Activated CD4-positive, alpha-beta T cell treated with anti-CD3 and anti-CD28 coated beads, Interleukin-2, amount 50 U/mL, for 4 hours (primary cell): ENCODE results near the gene KIF3C.
"Not testable (repeated sequence)": the region's sequence is repeated elsewhere in the genome, so short reads cannot be mapped to it uniquely, and the experiment has no call there.

Experiments
- DNase-seq, 2 experiments: peaks; one replicate each; pipeline ENCODE4 v3.0.0-alpha.2; 2020

KIF3C gene

GRCh38 chr2:25913696-25913973 is 68.7 kb downstream of the KIF3C start:
- not testable (repeated sequence) for DNase-seq

GRCh38 chr2:25912851-25913695 is 69.2 kb downstream of the KIF3C start:
- DNase-seq: no peak

DNA sequence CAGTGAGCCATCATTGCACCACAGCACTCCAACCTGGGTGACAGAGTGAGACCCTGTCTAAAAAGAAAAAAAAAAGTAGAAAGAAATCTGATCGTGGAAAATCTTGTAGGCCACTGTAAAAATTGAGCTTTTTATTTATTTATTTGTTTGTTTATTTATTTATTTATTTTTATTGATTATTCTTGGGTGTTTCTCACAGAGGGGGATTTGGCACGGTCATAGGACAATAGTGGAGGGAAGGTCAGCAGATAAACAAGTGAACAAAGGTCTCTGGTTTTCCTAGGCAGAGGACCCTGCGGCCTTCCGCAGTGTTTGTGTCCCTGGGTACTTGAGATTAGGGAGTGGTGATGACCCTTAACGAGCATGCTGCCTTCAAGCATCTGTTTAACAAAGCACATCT is 72.7 kb downstream of the KIF3C start:
- DNase-seq: not testable (repeated sequence)

GRCh38 chr2:25905126-25905525 is 77.2 kb downstream of the KIF3C start:
- no peak for DNase-seq

GRCh38 chr2:25903216-25903776 is 79.0 kb downstream of the KIF3C start:
- no peak for DNase-seq

DNA sequence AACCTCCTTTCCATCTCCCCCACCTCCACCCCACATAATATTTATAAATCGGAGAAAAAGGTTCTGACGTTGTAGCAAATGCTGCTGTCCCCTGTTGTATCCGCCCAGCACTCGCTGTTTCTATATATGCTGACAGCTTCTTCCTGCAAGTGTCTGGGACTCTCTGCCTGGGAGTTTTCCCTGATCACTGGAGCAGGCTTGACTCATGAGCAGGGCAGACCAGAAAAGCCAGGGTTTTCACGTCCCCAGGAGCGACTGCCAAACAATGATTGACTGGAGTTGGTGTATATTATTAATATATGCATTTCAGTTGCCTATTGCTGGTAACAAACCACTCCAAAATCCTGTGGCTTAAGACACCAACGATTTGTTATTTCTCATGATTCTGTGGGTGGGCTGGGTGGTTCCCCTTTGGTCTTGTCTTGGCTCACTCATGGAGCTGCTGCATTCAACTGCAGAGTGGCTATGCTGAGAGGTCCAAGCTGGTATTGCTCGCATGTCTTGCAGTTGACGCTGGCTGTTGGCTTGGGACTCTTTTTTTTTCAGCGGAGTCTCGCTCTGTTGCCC is 82.8 kb downstream of the KIF3C start:
- no peak for DNase-seq

DNA sequence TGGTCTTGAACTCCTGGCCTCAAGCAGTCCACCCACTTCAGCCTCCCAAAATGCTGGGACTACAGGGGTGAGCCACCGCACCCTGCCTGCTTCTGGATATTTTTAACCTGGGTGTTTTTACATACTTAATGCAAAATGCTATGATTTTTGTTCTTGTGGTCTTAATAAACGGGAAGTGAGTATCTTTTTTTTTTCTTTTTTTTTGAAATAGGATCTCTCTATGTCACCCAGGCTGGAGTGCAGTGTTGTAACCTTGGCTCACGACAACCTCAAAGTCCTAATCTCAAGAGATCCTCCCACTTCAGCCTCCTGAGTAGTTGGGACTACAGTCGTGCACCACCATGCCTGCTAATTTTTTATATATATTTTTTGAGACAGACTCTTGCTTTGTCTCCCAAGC is 84.8 kb downstream of the KIF3C start:
- no peak for DNase-seq

- not testable (repeated sequence) for DNase-seq
These were observed 86.0 kb downstream of the KIF3C start for GRCh38 chr2:25896308-25896707.

GRCh38 chr2:25895610-25896009 is 86.7 kb downstream of the KIF3C start:
- no peak for DNase-seq

DNA sequence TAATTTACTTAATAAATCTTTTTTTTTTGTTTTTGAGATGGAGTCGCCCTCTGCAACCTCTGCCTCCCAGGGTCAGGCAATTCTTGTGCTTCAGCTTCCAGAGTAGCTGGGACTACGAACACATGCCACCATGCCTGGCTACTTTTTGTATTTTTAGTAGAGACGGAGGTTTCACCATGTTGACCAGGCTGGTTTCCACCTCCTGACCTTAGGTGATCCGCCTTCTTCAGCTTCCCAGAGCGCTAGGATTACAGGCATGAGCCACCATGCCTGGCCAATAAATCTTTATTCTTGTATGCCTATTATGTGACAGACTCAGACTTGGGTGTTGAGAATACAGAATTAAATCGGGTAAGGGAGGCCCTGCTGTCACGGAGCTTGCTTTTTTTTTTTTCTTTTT is 87.3 kb downstream of the KIF3C start:
- no peak for DNase-seq

DNA sequence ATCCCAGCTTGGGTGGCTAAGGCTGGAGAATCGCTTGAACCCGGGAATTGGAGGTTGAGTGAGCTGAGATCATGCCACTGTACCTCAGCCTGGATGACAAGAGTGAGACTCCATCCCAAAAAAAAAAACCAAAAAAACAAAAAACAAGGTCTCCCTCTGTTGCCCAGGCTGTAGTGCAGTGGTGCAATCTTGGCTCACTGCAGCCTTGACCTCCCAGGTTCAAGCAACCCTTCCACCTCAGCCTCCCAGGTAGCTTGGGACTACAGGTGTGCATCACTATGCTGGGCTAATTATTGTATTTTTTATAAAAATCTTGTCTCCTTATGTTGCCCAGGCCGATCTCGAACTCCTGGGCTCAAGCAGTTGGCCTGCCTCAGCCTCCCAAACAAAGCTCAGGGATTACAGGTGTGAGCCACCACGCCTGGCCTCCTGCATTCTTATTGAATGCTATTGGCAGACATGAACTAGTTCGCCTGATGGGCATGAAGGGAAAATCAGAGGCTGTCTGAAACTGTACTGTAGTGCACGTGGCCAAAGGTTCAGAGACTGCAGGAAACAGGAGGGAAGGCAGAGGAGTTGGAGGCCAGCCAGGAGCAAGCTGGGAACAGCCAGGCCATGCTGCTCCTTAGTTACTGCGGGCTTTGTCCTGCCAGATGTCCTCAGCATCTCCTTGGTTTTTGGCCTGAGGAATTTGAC is 88.0 kb downstream of the KIF3C start:
- DNase-seq: no peak

- DNase-seq: no peak
These were observed 90.6 kb downstream of the KIF3C start for GRCh38 chr2:25891672-25892071.

- no peak for DNase-seq
These were observed 94.6 kb downstream of the KIF3C start for GRCh38 chr2:25887624-25888242.

GRCh38 chr2:25885933-25886332 is 96.4 kb downstream of the KIF3C start:
- DNase-seq: no peak

- no peak for DNase-seq
These were observed 100.5 kb downstream of the KIF3C start for GRCh38 chr2:25881764-25882163.

GRCh38 chr2:25879133-25879730 is 103.1 kb downstream of the KIF3C start:
- no peak for DNase-seq

- peak; percentile 93 to 96 for DNase-seq
These were observed 103.8 kb downstream of the KIF3C start, which contains the start of gene ASXL2 for GRCh38 chr2:25878361-25879132. TSS of gene ASXL2 (minus strand) at chr2:25878487. CDS start at chr2:25878222, 265 bp downstream.

GRCh38 chr2:25877431-25878360 is 104.6 kb downstream of the KIF3C start:
- peak; percentile 42 to 45 for DNase-seq
